Measurements from ENCODE around the gene SRC.
A peak's percentile ranks its signal among the peaks of the same experiment; 100 is the strongest.

The SRC gene

GRCh38 chr20:37385176-37385575, 39.2 kb downstream of the SRC start:
- peak overlapping the region; percentile 75 to 82 for H3K4me3 Mint-ChIP-seq
- peaks cover 7% of the 10 kb centered on the region for H3K27me3 Mint-ChIP-seq
- H3K9me3 Mint-ChIP-seq, result no peaks in the 10 kb centered on the region
- H3K27ac Mint-ChIP-seq, result peak overlapping the region in 1 of 2 donors; percentile 15
- peaks cover 25% of the 10 kb centered on the region for H3K4me1 Mint-ChIP-seq
- no peak for ATAC-seq
- no peak for DNase-seq

GRCh38 chr20:37385659-37386504, 39.9 kb downstream of the SRC start:
- Mint-ChIP-seq H3K4me1 (peaks cover 25% of the 10 kb centered on the region), H3K4me3 (no peak overlapping the region), H3K27me3 (peaks cover 7% of the 10 kb centered on the region), H3K27ac (no peak overlapping the region), H3K9me3 (no peaks in the 10 kb centered on the region)
- DNase-seq, result no peak
- no peak for ATAC-seq

GRCh38 chr20:37386505-37387251, 40.7 kb downstream of the SRC start:
- no peaks in the 10 kb centered on the region for H3K9me3 Mint-ChIP-seq
- no peak overlapping the region for H3K4me3 Mint-ChIP-seq
- H3K27ac Mint-ChIP-seq, result no peak overlapping the region
- H3K4me1 Mint-ChIP-seq, result peaks cover 25% of the 10 kb centered on the region
- peaks cover 7% of the 10 kb centered on the region for H3K27me3 Mint-ChIP-seq
- DNase-seq, result no peak
- no peak for ATAC-seq

GRCh38 chr20:37387519-37388269, 41.8 kb downstream of the SRC start:
- peak overlapping the region in 1 of 2 donors; percentile 65 for H3K27ac Mint-ChIP-seq
- DNase-seq (no peak), ATAC-seq (no peak)
- peaks cover 7% of the 10 kb centered on the region for H3K27me3 Mint-ChIP-seq
- H3K9me3 Mint-ChIP-seq, result no peaks in the 10 kb centered on the region
- H3K4me3 Mint-ChIP-seq, result no peak overlapping the region
- peaks cover 20% of the 10 kb centered on the region for H3K4me1 Mint-ChIP-seq

GRCh38 chr20:37388831-37389230, 42.9 kb downstream of the SRC start:
- no peak for ATAC-seq
- peaks cover 9% of the 10 kb centered on the region for H3K4me1 Mint-ChIP-seq
- DNase-seq, result no peak
- H3K4me3 Mint-ChIP-seq, result no peak overlapping the region
- peaks cover 7% of the 10 kb centered on the region for H3K27me3 Mint-ChIP-seq
- H3K27ac Mint-ChIP-seq, result no peak overlapping the region
- no peaks in the 10 kb centered on the region for H3K9me3 Mint-ChIP-seq

GRCh38 chr20:37389241-37389747, 43.4 kb downstream of the SRC start:
- Mint-ChIP-seq H3K4me1 (peaks cover 7% of the 10 kb centered on the region), H3K9me3 (no peaks in the 10 kb centered on the region), H3K27me3 (peaks cover 7% of the 10 kb centered on the region), H3K27ac (no peak overlapping the region), H3K4me3 (no peak overlapping the region)
- ATAC-seq (no peak), DNase-seq (no peak)

- DNase-seq, result no peak
- H3K4me3 Mint-ChIP-seq, result no peak overlapping the region
- no peak overlapping the region for H3K27ac Mint-ChIP-seq
- H3K27me3 Mint-ChIP-seq, result peaks cover 3% of the 10 kb centered on the region
- H3K9me3 Mint-ChIP-seq, result no peaks in the 10 kb centered on the region
- ATAC-seq, result no peak
- peaks cover 4% of the 10 kb centered on the region for H3K4me1 Mint-ChIP-seq
These were observed 43.9 kb downstream of the SRC start for GRCh38 chr20:37389844-37390275.

GRCh38 chr20:37390503-37390890, 44.6 kb downstream of the SRC start:
- ATAC-seq, result no peak
- Mint-ChIP-seq H3K27ac (no peak overlapping the region), H3K27me3 (no peaks in the 10 kb centered on the region), H3K4me1 (no peaks in the 10 kb centered on the region), H3K9me3 (no peaks in the 10 kb centered on the region), H3K4me3 (no peak overlapping the region)
- no peak for DNase-seq

- Mint-ChIP-seq H3K4me1 (no peaks in the 10 kb centered on the region), H3K27ac (no peak overlapping the region), H3K9me3 (no peaks in the 10 kb centered on the region), H3K27me3 (no peaks in the 10 kb centered on the region), H3K4me3 (no peak overlapping the region)
- DNase-seq, result no peak
- ATAC-seq, result no peak
These were observed 45.1 kb downstream of the SRC start for GRCh38 chr20:37390891-37391525.

- Mint-ChIP-seq H3K9me3 (no peaks in the 10 kb centered on the region), H3K27ac (peak overlapping the region in 1 of 2 donors; percentile 10), H3K4me3 (no peak overlapping the region), H3K4me1 (no peaks in the 10 kb centered on the region), H3K27me3 (no peaks in the 10 kb centered on the region)
- ATAC-seq (peak; percentile 55), DNase-seq (no peak)
These were observed 46.7 kb downstream of the SRC start for GRCh38 chr20:37392441-37393195.

- no peaks in the 10 kb centered on the region for H3K4me1 Mint-ChIP-seq
- H3K27ac Mint-ChIP-seq, result no peak overlapping the region
- no peak for DNase-seq
- H3K9me3 Mint-ChIP-seq, result no peaks in the 10 kb centered on the region
- H3K4me3 Mint-ChIP-seq, result no peak overlapping the region
- no peak for ATAC-seq
- H3K27me3 Mint-ChIP-seq, result no peaks in the 10 kb centered on the region
These were observed 47.4 kb downstream of the SRC start for GRCh38 chr20:37393196-37393862.

- Mint-ChIP-seq H3K27me3 (no peaks in the 10 kb centered on the region), H3K4me3 (no peak overlapping the region), H3K27ac (no peak overlapping the region), H3K4me1 (no peaks in the 10 kb centered on the region), H3K9me3 (no peaks in the 10 kb centered on the region)
- ATAC-seq (no peak), DNase-seq (no peak)
These were observed 48.1 kb downstream of the SRC start for GRCh38 chr20:37393863-37394542.

- no peaks in the 10 kb centered on the region for H3K4me1 Mint-ChIP-seq
- no peak overlapping the region for H3K27ac Mint-ChIP-seq
- ATAC-seq, result no peak
- DNase-seq, result no peak
- no peak overlapping the region for H3K4me3 Mint-ChIP-seq
- H3K9me3 Mint-ChIP-seq, result no peaks in the 10 kb centered on the region
- H3K27me3 Mint-ChIP-seq, result no peaks in the 10 kb centered on the region
These were observed 48.8 kb downstream of the SRC start for GRCh38 chr20:37394543-37395409.
